Hepatocyte (in vitro differentiated cells): ENCODE results near the gene COMMD6.

Source experiments
- CTCF ChIP-seq: fragments of 200-600 bp; sonication (generic); IDR thresholded peaks from 2 replicates; pipeline ENCODE4 v1.5.1; 2016; ENCODE audit warnings: antibody characterized with exemption, mild to moderate bottlenecking; ENCODE audit not compliant: poor library complexity
- EZH2 ChIP-seq: fragments of 200-600 bp; sonication (generic); IDR thresholded peaks from 2 replicates; pipeline ENCODE4 v1.6.1; 2016; ENCODE audit warnings: antibody characterized with exemption, mild to moderate bottlenecking, borderline replicate concordance
- EZH2phosphoT487 ChIP-seq: fragments of 200-600 bp; sonication (generic); IDR thresholded peaks from one replicate; pipeline ENCODE4 v1.6.1; 2018; ENCODE audit warnings: antibody characterized with exemption, mild to moderate bottlenecking, low read depth, moderate library complexity; ENCODE audit not compliant: unreplicated experiment, severe bottlenecking

GRCh38 chr13:75550159-75550567 is 12.5 kb upstream of the COMMD6 start:
- TF ChIP-seq CTCF (no peak), EZH2 (no peak), EZH2phosphoT487 (no peak)
